HG03159 (cell line): Measurements from ENCODE around the gene SPON2.
A peak's percentile ranks its signal among the peaks of the same experiment; 100 is the strongest.

Experiments
- ATAC-seq: cut with Tn5 transposase; IDR thresholded peaks from one replicate; pipeline ENCODE4 v1.9.1; 2021; ENCODE audit warnings: mild to moderate bottlenecking, moderate library complexity; ENCODE audit not compliant: unreplicated experiment

The SPON2 gene

GRCh38 chr4:1172228-1172851, at the start of gene SPON2:
Gene SPON2, minus strand, starts transcription at chr4:1172583.
- no peak for ATAC-seq

- no peak for ATAC-seq
These were observed 48.9 kb upstream of the SPON2 start for GRCh38 chr4:1221155-1221870.

GRCh38 chr4:1220566-1220965, 48.2 kb upstream of the SPON2 start:
- no peak for ATAC-seq

DNA sequence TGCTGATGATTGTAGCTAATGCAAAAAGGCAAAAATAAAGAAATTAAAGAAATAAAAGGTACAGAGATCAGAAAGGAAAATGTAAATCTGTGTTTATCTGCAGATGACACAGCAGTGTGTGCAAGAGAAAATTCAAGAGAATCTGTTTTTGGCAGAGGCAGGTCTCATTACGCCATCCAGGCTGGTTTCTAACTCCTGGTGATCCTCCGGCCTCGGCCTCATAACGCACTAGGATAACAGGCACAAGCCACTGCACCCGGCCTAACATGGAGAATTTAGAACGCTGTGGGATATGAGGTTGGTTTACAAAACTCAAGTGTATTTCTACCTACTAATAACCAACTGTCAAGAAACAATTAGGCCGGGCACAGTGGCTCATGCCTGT, 47.2 kb upstream of the SPON2 start:
- no peak for ATAC-seq

DNA sequence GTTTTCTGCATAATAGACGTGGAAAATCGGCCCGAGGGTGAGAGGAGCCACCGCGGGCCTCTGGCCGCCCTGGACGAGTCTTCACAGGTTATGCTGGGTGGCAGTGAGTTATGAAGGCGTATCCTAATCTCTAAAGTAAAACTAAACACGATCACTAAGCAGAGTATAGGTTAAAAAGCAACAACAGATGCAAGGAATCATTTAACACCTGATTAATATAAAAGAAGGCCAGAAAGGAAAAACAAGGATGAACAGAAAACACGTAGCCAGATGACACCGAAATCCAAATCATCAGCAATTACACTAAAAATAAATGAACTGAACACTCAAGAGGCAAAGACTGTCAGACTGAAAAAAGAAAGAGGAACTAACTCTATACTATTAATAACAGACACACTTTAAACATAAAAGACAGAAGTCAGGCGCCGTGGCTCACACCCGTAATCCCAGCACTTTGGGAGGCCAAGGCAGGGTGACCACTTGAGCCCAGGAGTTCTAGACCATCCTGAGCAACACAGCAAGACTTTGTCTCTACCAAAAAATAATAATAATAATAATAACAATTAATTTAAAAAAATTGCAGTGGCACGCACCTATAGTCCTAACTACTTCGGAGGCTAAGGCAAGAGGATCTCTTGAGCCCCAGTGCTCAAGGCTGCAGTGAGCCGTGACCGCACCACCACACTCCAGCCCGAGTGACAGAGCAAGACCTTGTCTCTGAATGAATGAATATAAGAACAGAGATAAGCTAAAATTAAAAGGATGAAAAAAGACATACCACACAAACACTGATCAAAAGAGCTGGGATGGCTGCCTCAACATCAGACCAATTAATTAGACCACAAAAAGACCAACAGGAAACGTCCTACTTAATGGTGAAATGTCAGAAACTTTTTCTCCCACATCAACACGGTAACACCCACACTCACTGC, 46.5 kb upstream of the SPON2 start:
- peak; percentile 69 for ATAC-seq

GRCh38 chr4:1217366-1217765, 45.0 kb upstream of the SPON2 start:
- no peak for ATAC-seq

GRCh38 chr4:1216869-1217294, 44.5 kb upstream of the SPON2 start:
- ATAC-seq = no peak

GRCh38 chr4:1216076-1216614, 43.8 kb upstream of the SPON2 start:
- ATAC-seq = no peak

- peak; percentile 49 for ATAC-seq
These were observed 43.0 kb upstream of the SPON2 start for GRCh38 chr4:1215141-1216075.

DNA sequence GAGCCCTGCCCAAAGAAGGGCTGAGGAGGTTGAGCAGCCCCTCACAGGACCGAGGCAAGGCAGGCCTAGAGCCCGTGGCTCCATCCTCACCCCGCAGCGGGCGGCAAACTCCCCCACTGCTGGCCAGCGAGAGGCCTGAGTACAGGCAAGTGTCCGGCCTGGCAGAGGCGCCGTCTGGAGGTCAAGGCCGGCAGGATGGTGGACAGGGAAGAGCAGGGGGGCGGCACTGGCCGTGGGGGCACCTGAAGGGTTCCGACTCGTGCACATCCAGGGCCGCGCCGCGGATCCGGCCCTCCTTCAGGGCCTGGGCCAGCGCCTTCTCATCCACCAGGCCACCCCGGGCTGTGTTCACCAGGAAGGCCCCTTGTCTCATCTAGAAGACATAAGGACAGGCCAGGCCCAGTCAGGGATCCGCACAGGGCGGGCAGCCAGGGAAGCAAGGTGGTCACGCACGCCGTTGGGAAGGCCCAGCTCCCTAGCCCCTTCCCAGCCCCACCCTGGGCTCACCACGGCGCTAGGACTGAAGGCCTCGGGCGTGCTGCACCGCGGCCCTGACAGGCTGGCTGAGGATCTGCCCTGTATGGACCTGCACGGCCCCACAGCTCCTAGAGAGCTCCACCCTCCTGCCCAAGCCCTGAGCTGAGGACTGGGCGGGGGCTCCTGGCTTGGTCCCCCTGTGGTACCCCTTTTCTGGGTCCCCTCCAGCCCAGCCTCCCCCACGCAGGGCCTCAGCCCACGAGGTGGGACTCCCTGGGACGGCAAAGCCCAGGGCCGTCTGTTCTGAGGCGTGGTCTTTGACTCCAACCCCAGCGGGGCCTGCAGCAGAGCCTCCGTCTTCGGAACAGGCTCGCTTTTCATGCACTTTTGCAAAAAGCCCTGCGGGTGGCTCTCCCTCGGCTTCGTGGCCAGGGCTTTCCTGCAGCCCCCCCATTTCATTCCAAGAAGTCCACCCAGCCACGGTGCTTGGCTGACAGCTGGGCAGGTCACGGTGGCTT, 42.0 kb upstream of the SPON2 start:
- ATAC-seq = no peak

GRCh38 chr4:1213336-1213995, 41.1 kb upstream of the SPON2 start:
- no peak for ATAC-seq

DNA sequence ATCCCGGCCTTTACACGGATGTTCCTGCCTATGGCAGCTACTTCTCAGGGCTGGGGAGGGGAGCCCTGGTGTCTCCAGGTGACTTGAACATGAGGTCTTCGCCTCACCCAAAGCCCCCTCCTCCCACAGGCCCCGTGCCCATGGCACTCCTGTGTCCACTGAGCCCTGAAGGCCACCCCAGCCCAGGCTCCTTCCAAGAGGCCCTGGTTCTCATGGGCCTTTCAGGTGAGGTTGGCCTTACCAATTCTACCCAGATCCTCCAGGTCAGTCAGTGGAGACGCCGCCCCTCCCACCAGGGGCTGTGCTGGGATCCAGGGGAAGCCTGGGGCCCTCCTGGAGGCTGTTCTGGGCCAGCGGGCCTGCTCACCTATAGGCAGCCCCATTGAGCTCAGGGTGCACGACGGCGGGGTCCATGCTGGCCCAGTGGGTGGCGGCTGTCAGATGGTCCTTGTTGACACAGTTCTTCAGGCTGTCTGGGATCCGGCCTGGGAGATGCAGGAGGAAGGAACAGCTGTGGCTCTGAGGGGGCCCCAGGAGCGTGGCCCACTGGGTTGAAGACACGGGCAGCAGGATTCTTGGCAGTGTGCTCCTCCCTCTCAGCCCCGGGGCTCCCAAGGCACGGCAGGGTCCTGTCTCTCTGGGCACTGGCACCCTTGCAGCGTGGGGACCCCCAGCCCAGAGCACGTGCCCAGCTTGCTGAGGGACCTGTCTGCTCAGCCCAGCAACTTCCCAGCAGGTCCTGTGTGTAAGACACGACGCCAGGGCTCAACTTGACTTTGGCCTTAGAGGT, 40.4 kb upstream of the SPON2 start:
- no peak for ATAC-seq

GRCh38 chr4:1211891-1212545, 39.6 kb upstream of the SPON2 start:
- ATAC-seq = no peak

DNA sequence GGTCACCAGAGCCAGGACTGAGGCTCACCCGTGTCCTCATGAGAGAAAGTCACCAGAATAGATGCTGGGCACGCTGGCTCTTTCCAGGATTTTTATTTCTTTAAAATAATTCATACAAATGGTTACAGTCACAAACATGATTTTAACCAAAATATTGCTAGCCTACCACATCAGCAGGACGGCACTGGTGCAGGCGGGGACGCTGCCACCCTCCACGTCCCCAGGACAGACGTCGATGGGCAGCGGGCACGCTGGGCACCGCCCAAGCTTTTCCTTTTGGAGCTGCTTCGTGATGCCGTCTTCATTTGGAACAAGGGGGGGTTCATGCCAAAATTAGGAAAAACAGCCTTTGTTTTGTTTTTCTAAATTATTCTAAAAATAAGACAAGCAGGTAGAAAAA, 39.0 kb upstream of the SPON2 start:
- ATAC-seq = no peak

DNA sequence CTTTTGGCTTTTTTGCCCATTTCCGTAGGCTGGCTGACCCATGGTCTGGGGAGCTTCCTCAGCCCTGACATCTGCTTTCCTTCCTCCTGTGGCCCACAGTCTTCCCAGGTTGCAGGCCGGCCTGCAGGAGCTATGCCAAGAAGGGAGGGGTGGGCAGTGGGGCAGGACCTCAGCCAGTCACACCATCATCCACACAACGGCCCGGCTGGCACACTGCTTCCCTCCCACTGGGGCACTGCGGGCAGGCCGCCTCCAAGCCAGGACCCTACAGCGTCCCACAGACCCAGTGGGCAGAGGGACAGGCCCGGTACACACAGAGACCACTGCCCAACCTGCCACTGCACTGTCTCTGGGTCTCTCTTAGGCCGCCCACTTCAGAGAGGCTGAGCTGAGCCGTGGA, 38.6 kb upstream of the SPON2 start:
- ATAC-seq = no peak

DNA sequence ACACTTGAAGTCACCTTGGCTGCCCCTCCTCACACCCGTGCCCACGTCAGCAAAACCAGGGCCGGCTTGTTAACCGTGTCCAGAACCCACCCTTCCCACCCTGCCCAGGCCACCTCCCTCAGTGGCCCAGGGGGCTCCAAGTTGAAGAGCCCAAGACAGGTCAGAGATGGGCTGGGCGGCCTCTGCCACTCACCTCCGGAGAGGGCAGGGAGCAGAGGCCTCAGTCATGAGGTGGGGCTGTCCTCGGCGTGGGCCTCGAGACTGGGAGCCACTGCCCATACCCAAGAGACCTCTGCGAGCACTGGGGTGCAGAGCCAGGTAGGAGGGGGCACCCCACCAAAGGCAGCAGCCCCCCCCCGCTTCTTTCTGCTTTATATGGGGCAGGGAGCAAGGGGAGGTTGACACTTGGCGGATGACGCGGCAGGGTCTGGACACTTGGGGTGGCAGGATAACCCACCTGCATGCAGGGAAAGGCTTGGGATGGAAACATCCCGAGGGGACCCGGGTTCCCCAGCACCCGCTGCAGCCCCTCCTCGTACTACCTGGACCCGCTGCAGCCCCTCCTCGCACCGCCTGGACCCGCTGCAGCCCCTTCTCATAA, 38.0 kb upstream of the SPON2 start:
- no peak for ATAC-seq

DNA sequence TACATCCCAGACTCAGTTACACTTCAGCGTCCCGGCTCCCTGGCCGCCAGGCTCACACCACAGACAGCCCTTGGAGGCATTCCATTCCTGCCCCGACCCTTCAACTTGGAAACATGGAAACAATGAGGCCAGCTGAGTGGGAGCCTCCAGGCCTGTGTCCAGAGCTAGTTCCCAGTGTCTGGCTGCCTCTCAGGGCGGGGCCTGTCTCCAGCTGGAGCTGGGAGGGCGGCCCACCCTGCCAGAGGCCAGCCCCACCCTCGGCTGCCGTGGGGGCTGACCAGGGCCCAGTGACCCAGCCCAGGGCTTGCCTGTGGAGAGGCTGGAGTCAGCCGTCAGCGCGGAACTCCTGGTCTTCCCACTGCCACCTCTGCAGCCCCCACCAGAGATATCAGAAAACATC, 37.4 kb upstream of the SPON2 start:
- ATAC-seq = no peak
